Measurements from ENCODE around the gene SLX9. TPM values are rescaled to one million over a fixed set of nuclear protein-coding genes. Genes with fewer than 3 reads are reported as not detected.

The SLX9 gene
- total RNA-seq, 1 experiment from 2014 or later = 74.3 TPM

DNA sequence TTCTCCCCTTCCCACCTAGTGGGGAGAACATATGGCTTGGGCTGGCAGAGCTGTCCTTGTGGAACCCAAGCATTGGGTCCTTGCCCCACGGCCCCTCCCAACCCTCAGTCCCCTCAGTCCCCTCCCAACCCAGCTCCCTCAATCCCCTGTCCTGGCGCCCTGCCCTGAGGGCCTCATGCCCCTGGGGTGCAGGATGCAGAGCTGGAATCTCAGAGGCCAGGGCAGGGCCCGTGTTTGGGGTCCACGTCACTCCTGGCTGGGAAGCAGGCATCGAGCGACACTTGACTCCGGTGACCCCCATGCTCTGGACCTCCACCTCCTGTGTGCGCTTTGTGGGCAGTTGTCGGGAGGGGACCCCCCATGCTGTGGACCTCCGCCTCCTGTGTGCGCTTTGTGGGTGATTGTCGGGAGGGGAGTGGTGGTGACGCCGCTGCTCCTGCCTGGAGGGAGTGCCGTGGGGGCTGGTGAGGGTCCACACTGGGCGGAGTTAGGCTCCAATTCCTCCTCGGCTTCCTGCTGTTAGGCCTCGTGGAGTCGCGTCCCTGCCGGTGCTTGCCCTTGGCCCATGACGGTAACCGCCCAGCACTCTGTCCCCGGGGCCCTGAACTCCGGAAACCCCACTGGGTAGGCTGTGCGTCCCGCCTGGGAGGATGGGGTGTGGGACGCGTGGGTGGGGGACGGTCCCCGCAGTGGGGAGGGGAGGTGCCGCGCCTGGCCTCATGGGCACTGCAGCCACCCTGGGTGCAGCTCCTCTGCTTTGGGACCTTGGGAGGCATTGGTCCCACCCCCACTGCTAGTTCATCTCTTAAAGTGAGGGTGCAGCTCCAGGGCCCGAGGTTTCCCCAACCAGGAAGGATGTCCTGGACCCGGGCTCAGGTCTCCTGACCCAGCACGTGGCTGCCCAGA lies 31.2 kb downstream of the SLX9 start:
- H3K23ac ChIP-seq (ENCODE audit: insufficient read length, low read depth, low read length) = no peak overlapping the region
- H3K79me1 ChIP-seq (ENCODE audit: insufficient read depth, low read depth, low read length, poor library complexity, severe bottlenecking) = no peaks in the 10 kb centered on the region
- TF ChIP-seq, protein P1, sequence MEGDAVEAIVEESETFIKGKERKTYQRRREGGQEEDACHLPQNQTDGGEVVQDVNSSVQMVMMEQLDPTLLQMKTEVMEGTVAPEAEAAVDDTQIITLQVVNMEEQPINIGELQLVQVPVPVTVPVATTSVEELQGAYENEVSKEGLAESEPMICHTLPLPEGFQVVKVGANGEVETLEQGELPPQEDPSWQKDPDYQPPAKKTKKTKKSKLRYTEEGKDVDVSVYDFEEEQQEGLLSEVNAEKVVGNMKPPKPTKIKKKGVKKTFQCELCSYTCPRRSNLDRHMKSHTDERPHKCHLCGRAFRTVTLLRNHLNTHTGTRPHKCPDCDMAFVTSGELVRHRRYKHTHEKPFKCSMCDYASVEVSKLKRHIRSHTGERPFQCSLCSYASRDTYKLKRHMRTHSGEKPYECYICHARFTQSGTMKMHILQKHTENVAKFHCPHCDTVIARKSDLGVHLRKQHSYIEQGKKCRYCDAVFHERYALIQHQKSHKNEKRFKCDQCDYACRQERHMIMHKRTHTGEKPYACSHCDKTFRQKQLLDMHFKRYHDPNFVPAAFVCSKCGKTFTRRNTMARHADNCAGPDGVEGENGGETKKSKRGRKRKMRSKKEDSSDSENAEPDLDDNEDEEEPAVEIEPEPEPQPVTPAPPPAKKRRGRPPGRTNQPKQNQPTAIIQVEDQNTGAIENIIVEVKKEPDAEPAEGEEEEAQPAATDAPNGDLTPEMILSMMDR (conservative IDR thresholded peaks at IDR 0.05) = no peak
- H3K4me2 ChIP-seq (ENCODE audit: insufficient read depth, insufficient read length, low read length) = no peak overlapping the region
- no peak overlapping the region for H2BK20ac ChIP-seq (ENCODE audit: low read depth, low read length, poor library complexity, severe bottlenecking)
- no peak overlapping the region for H3T11ph ChIP-seq (ENCODE audit: low read length)
- no peak overlapping the region for H3K4me3 Mint-ChIP-seq
- no CpG with 5 or more reads among the region's 36 CpGs for WGBS (ENCODE audit: extremely low coverage, insufficient read length, low lambda C conversion rate)
- no peak overlapping the region for H4K8ac ChIP-seq (replicated peaks; ENCODE audit: insufficient read length, low read depth, low read length)
- H3K27me3 Mint-ChIP-seq (ENCODE audit: low read depth) = no peaks in the 10 kb centered on the region
- 0 out of 7 replicates have a peak overlapping the region, but pooled peaks of 1 of the 3 experiments have one; percentile 56 for H3K27ac Mint-ChIP-seq
- H3K4me1 ChIP-seq (ENCODE audit: insufficient read depth, low read length) = no peaks in the 10 kb centered on the region
- H3K9ac ChIP-seq (ENCODE audit: extremely low read depth, insufficient read length, low read length) = no peak overlapping the region
- H2AK5ac ChIP-seq (ENCODE audit: insufficient read length, low read length) = no peak overlapping the region
- peaks cover 15 to 45% (median 42%) of the 10 kb centered on the region in 3 experiments for H3K36me3 Mint-ChIP-seq (ENCODE audit: insufficient read depth in 1 of 3, low read depth in 3 of 3)
- no peaks in the 10 kb centered on the region for H3K79me2 ChIP-seq (ENCODE audit: insufficient read depth, low read length)
- no peak overlapping the region for H3K4ac ChIP-seq (ENCODE audit: low read depth, low read length)
- no peaks in the 10 kb centered on the region for H3K9me3 Mint-ChIP-seq
- no peak overlapping the region for H2BK120ac ChIP-seq (ENCODE audit: low read depth, low read length, poor library complexity, severe bottlenecking)
- H2AFZ ChIP-seq (ENCODE audit: low read length) = no peak overlapping the region
- no peak for DNase-seq
- no peaks in the 10 kb centered on the region for H3K9me3 ChIP-seq (ENCODE audit: control insufficient read depth, low read depth, low read length)
- H3K56ac ChIP-seq (ENCODE audit: insufficient read length, low read depth, low read length) = no peak overlapping the region
- no peak overlapping the region for H3K27ac ChIP-seq (ENCODE audit: insufficient read length, low read depth, low read length)
- H3K23me2 ChIP-seq (ENCODE audit: insufficient read length, low read depth, low read length, poor library complexity, severe bottlenecking) = peaks cover 3% of the 10 kb centered on the region
- H3K18ac ChIP-seq (ENCODE audit: insufficient read length, low read depth, low read length) = no peak overlapping the region
- H2BK15ac ChIP-seq (ENCODE audit: low read depth, low read length) = no peak overlapping the region
- H4K5ac ChIP-seq (ENCODE audit: insufficient read length, low read depth, low read length) = no peak overlapping the region
- H3K4me1 Mint-ChIP-seq = peaks cover 17 to 26% of the 10 kb centered on the region in 2 experiments
- no peak overlapping the region for H2BK5ac ChIP-seq (ENCODE audit: insufficient read length, low read length)
- H4K20me1 ChIP-seq (ENCODE audit: control insufficient read depth, insufficient read depth, insufficient read length) = peaks cover 2% of the 10 kb centered on the region
- H4K91ac ChIP-seq (ENCODE audit: insufficient read length, low read depth, low read length) = no peak overlapping the region
- no peaks in the 10 kb centered on the region for H3K27me3 ChIP-seq (ENCODE audit: insufficient read depth, low read length)
- H3K14ac ChIP-seq (ENCODE audit: insufficient read depth, low read length) = no peak overlapping the region
- H2BK12ac ChIP-seq (ENCODE audit: insufficient read length, low read depth, low read length) = no peak overlapping the region
